Stimulated activated CD8-positive, alpha-beta memory T cell treated with anti-CD3 and anti-CD28 coated beads, Interleukin-4, amount 100 ng/mL, for 24 hours (primary cell): ENCODE measurements around the gene EFHC2.

Source experiments
- DNase-seq: peaks from one replicate; pipeline ENCODE4 v3.0.0-alpha.2; 2020; ENCODE audit warnings: low read depth

EFHC2 gene

GRCh38 chrX:44147130-44147529 lies 196.3 kb downstream of the EFHC2 start:
- no peak for DNase-seq

GRCh38 chrX:44144177-44144945 lies 199.1 kb downstream of the EFHC2 start:
- DNase-seq = no peak

GRCh38 chrX:44143061-44143602 lies 200.3 kb downstream of the EFHC2 start:
- DNase-seq = no peak

- no peak for DNase-seq
These were observed 213.3 kb downstream of the EFHC2 start for GRCh38 chrX:44130189-44130588.

- no peak for DNase-seq
These were observed 230.1 kb downstream of the EFHC2 start for GRCh38 chrX:44113337-44113736.

- no peak for DNase-seq
These were observed 236.6 kb downstream of the EFHC2 start for GRCh38 chrX:44106864-44107263.

GRCh38 chrX:44105228-44105913 lies 238.1 kb downstream of the EFHC2 start:
- DNase-seq = no peak

GRCh38 chrX:44104699-44105098 lies 238.8 kb downstream of the EFHC2 start:
- DNase-seq = no peak

- no peak for DNase-seq
These were observed 242.2 kb downstream of the EFHC2 start for GRCh38 chrX:44101281-44101680.

- no peak for DNase-seq
These were observed 244.1 kb downstream of the EFHC2 start for GRCh38 chrX:44099366-44099765.
